PC-9 (cell line): Measurements from ENCODE around the gene BCKDK. TPM values are rescaled to one million over a fixed set of nuclear protein-coding genes. Genes with fewer than 3 reads are reported as not detected.
"Not testable (repeated sequence)": the region's sequence is repeated elsewhere in the genome, so short reads cannot be mapped to it uniquely, and the experiment has no call there.

Experiments
- BruUV-seq: library from RNA; stranded (reverse); fragments of 400-500 nt; replicated peaks from 2 replicates; lab custom pipeline; 2021; lab: Mats Ljungman, UMichigan
- CTCF ChIA-PET: fragments of 300-600 bp; sonication (Branson Sonifier 250); formaldehyde crosslinking; loops from one replicate; lab custom pipeline; 2022; ENCODE audit warnings: antibody characterized with exemption; lab: Charles Lee
- POLR2A ChIA-PET: fragments of 300-600 bp; sonication (Branson Sonifier 250); formaldehyde crosslinking; loops from one replicate; lab custom pipeline; 2022; ENCODE audit warnings: antibody characterized with exemption; ENCODE audit not compliant: unreplicated experiment; lab: Charles Lee
- DNase-seq, 2 experiments: peaks; one replicate each; pipeline versions ENCODE4 v3.0.0 to v3.0.0-alpha.2; 2015 to 2022; ENCODE audit warnings: mixed read lengths in 1 of 2
- H2AFZ ChIP-seq: fragments of 200-600 bp; sonication (generic); 2 replicates; pipeline ENCODE4 v1.8.1; 2017; ENCODE audit warnings: antibody characterized with exemption
- H3F3A ChIP-seq: fragments of 200-600 bp; sonication (generic); 2 replicates; pipeline ENCODE4 v1.8.1; 2017; ENCODE audit warnings: antibody characterized with exemption, mild to moderate bottlenecking, low read depth; ENCODE audit not compliant: insufficient read depth
- H3K27ac ChIP-seq: fragments of 200-600 bp; sonication (generic); 2 replicates; pipeline ENCODE4 v1.6.1; 2016; ENCODE audit warnings: mixed run types
- H3K27me3 ChIP-seq: fragments of 200-600 bp; sonication (generic); 2 replicates; pipeline ENCODE4 v1.6.1; 2016; ENCODE audit warnings: low read depth, mixed run types; ENCODE audit not compliant: insufficient read depth
- H3K36me3 ChIP-seq: fragments of 200-600 bp; sonication (generic); 2 replicates; pipeline ENCODE4 v1.6.1; 2016; ENCODE audit warnings: low read depth, mixed run types
- H3K4me1 ChIP-seq: fragments of 200-600 bp; sonication (generic); replicated peaks from 2 replicates; pipeline ENCODE4 v1.6.1; 2016; ENCODE audit warnings: mixed run types; ENCODE audit not compliant: insufficient read depth
- H3K4me2 ChIP-seq: fragments of 200-600 bp; sonication (generic); 2 replicates; pipeline ENCODE4 v1.6.1; 2017; ENCODE audit warnings: mixed run types
- H3K4me3 ChIP-seq: fragments of 200-600 bp; sonication (generic); 2 replicates; pipeline ENCODE4 v1.6.1; 2016; ENCODE audit warnings: mixed run types
- H3K79me2 ChIP-seq: fragments of 200-600 bp; sonication (generic); 2 replicates; pipeline ENCODE4 v1.6.1; 2017; ENCODE audit warnings: low read depth, mixed run types
- H3K9me2 ChIP-seq: fragments of 200-600 bp; sonication (generic); 2 replicates; pipeline ENCODE4 v1.8.1; 2017; ENCODE audit warnings: mild to moderate bottlenecking; ENCODE audit not compliant: insufficient read depth
- H3K9me3 ChIP-seq: fragments of 200-600 bp; sonication (generic); 2 replicates; pipeline ENCODE4 v1.8.1; 2016; ENCODE audit warnings: low read depth; ENCODE audit not compliant: insufficient read depth
- H4K20me1 ChIP-seq: fragments of 200-600 bp; sonication (generic); 2 replicates; pipeline ENCODE4 v1.8.1; 2017; ENCODE audit not compliant: insufficient read depth
- EZH2 ChIP-seq: fragments of 200-600 bp; sonication (generic); IDR thresholded peaks from 2 replicates; pipeline ENCODE4 v1.8.0; 2017; ENCODE audit warnings: antibody characterized with exemption, low read depth
- intact Hi-C: fragments of 100-400 bp; cut with micrococcal nuclease; formaldehyde crosslinking; loops from one replicate; pipeline ENCODE4 v1.10.0; 2022; ENCODE audit not compliant: unreplicated experiment
- total RNA-seq: library from RNA; stranded (reverse); gene quantifications from 2 replicates; pipeline ENCODE4 v1.2.3, GENCODE V29; 2021
- TF ChIP-seq, protein P1 (sequence below): fragments of 200-600 bp; sonication (generic); conservative IDR thresholded peaks from 2 replicates; pipeline ENCODE4 v1.6.1; 2017; ENCODE audit warnings: mixed run types, antibody characterized with exemption, mild to moderate bottlenecking, moderate library complexity

The BCKDK gene
- total RNA-seq, 1 experiment from 2014 or later, result 41.5 TPM

- Histone ChIP-seq H3K79me2 (no peaks in the 10 kb centered on the region), H3K36me3 (no peaks in the 10 kb centered on the region), H3K27me3 (no peaks in the 10 kb centered on the region), H3K9me3 (no peaks in the 10 kb centered on the region), H4K20me1 (no peaks in the 10 kb centered on the region), H3K4me3 (no peak overlapping the region), H2AFZ (no peak overlapping the region), H3K9me2 (no peaks in the 10 kb centered on the region), H3F3A (peaks cover 34% of the 10 kb centered on the region), H3K27ac (peak overlapping the region; percentile 68), H3K4me1 (peaks cover 26% of the 10 kb centered on the region), H3K4me2 (no peak overlapping the region; the same call in 1 of the 2 replicates)
- DNase-seq, result no peak
- CTCF ChIA-PET, result no interaction called here
- TF ChIP-seq, protein P1, sequence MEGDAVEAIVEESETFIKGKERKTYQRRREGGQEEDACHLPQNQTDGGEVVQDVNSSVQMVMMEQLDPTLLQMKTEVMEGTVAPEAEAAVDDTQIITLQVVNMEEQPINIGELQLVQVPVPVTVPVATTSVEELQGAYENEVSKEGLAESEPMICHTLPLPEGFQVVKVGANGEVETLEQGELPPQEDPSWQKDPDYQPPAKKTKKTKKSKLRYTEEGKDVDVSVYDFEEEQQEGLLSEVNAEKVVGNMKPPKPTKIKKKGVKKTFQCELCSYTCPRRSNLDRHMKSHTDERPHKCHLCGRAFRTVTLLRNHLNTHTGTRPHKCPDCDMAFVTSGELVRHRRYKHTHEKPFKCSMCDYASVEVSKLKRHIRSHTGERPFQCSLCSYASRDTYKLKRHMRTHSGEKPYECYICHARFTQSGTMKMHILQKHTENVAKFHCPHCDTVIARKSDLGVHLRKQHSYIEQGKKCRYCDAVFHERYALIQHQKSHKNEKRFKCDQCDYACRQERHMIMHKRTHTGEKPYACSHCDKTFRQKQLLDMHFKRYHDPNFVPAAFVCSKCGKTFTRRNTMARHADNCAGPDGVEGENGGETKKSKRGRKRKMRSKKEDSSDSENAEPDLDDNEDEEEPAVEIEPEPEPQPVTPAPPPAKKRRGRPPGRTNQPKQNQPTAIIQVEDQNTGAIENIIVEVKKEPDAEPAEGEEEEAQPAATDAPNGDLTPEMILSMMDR, result no peak
- no peak for TF ChIP-seq EZH2
- intact Hi-C loops, result no loop called here
- POLR2A ChIA-PET, result no interaction called here
- no TSS peak for BruUV-seq
Measured at GRCh38 chr16:31149332-31149731, 41.1 kb downstream of the BCKDK start.

- no peaks in the 10 kb centered on the region for H4K20me1 ChIP-seq
- TF ChIP-seq, protein P1, result no peak
- TF ChIP-seq EZH2, result no peak
- peak within 1 kb of the TSS; percentile 12; the same call in 1 of the 2 replicates for H2AFZ ChIP-seq
- no peaks in the 10 kb centered on the region for H3K27me3 ChIP-seq
- H3K4me2 ChIP-seq, result peak within 1 kb of the TSS; percentile 66
- DNase-seq, result peak; percentile 72 to 89
- no peaks in the 10 kb centered on the region for H3K36me3 ChIP-seq
- peak within 1 kb of the TSS; percentile 68 for H3K27ac ChIP-seq
- no peaks in the 10 kb centered on the region for H3K9me2 ChIP-seq
- peaks cover 32% of the 10 kb centered on the region for H3K4me1 ChIP-seq
- POLR2A ChIA-PET, result interaction anchor here (0.5 to 0.7 kb wide), 5 partner anchors 8 to 310 kb away, joined by 3 to 22 read pairs (median 4); partner anchors contain the start of genes FUS and STX4
- no peak within 1 kb of the TSS for H3K4me3 ChIP-seq
- BruUV-seq, result no TSS peak
- peaks cover 34% of the 10 kb centered on the region for H3F3A ChIP-seq
- intact Hi-C loops, result loop anchor here (1.0 kb wide), 2 partner anchors 19 to 29 kb away; no protein-coding TSS in a partner anchor
- CTCF ChIA-PET, result interaction anchor here (0.6 to 1.0 kb wide), 4 partner anchors 9 to 305 kb away, joined by 3 to 7 read pairs (median 4); no protein-coding TSS in a partner anchor
- H3K79me2 ChIP-seq, result no peaks in the 10 kb centered on the region
- no peaks in the 10 kb centered on the region for H3K9me3 ChIP-seq
Measured at GRCh38 chr16:31149894-31150890, 42.0 kb downstream of the BCKDK start, which contains the start of gene PRSS36. Gene PRSS36, minus strand, starts transcription at chr16:31150066. Its CDS starts 31 bp downstream, at chr16:31150035.

- H3K4me3 ChIP-seq, H3K9me2 ChIP-seq, H4K20me1 ChIP-seq, H3K9me3 ChIP-seq, BruUV-seq, H3K36me3 ChIP-seq, H3K79me2 ChIP-seq, H2AFZ ChIP-seq, DNase-seq, H3K27me3 ChIP-seq: not testable (repeated sequence)
- intact Hi-C loops, result loop anchor here (1.0 kb wide), 2 partner anchors 20 to 28 kb away; no protein-coding TSS in a partner anchor
- H3K27ac ChIP-seq, result peak overlapping the region; percentile 68
- ChIA-PET POLR2A (interaction anchor here (0.5 to 0.7 kb wide), 3 partner anchors 9 to 117 kb away, joined by 3 to 22 read pairs (median 4); partner anchors contain the start of genes FUS and STX4), CTCF (interaction anchor here (0.6 to 1.0 kb wide), 3 partner anchors 8 to 306 kb away, joined by 3 to 4 read pairs (median 3); no protein-coding TSS in a partner anchor)
- peak overlapping the region; percentile 66 for H3K4me2 ChIP-seq
- peaks cover 33% of the 10 kb centered on the region for H3F3A ChIP-seq
- H3K4me1 ChIP-seq, result peaks cover 32% of the 10 kb centered on the region
Measured at GRCh38 chr16:31150976-31151375, 42.8 kb downstream of the BCKDK start.
